ENCODE data around the gene ZNF174. TPM values are rescaled to one million over a fixed set of nuclear protein-coding genes. Genes with fewer than 3 reads are reported as not detected.

Gene ZNF174
- 1 to 10 TPM; 3.4 to 5.3 (median 4.1) TPM for total RNA-seq
- long read RNA-seq, partial matches to known transcripts, result 0 of 2 reads
- long read RNA-seq, other reads (novel, unspliced or antisense), result 0 of 2 reads

DNA sequence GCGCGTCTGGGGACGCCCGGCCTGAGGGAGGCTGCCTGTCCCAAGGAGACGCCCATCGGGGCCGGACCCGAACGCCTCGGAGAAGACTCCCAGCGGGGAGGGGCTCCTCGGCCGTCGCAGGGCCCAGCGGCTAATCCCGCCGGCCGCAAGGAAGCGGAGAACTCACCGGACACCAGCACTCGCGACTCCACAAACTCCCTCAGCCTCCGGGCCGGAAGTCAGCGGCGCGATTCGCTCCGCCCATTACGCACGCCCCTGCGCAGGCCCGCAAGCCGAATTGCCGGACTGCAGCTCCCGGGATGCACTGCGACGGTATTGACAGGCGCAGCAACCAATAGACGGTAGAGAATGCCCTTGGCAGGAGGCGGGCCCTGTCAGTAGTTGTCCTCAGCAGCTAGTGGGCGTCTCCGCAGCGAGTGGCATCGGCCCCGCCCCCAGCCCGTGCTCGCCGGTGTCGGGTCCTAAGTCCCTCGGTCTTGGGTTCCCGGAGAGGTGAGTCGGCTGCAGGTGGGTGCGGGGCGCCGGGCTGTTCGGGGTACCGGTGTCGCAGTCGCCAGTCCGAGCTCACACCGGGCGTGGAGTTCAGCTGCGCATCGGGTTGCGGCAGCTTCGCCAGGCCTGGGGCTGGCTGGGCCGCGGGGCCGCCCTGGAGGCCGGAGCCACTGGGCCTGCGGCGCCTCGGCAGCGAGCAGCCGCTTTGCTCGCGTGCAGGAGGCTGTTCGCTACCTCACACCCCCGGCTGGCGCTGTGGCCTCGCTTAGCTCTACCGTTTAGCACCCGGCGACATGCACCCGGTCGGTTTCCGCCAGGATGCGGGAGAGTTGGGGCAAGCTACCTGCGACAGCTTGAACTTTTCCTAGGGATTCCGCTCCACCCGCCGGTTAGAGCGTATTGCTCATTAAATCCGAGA, at the start of gene ZNF174, which contains the start of gene ZSCAN32:
ZNF174 (plus strand) TSS at position 437 of the 910 bp plus-strand sequence. CDS start 790 bp downstream, outside the sequence.
ZSCAN32 (minus strand) TSS at position 226 of the 910 bp plus-strand sequence. CDS start 3,447 bp downstream, outside the sequence.
- TF ChIP-seq CTCF (IDR thresholded peaks at IDR 0.05) (peak in 2 of 4 donors; percentile 14 to 21), POLR2A (IDR thresholded peaks at IDR 0.05) (peak; percentile 83)
- Histone ChIP-seq H3K4me3 (peak within 1 kb of the TSS; percentile 91 to 97 (median 93)), H3K9me3 (peaks cover 0 to 8% (median 2%) of the 10 kb centered on the region in 4 donors), H3K36me3 (peaks cover 0 to 22% (median 11%) of the 10 kb centered on the region in 4 donors), H3K27me3 (no peaks in the 10 kb centered on the region), H3K27ac (peak within 1 kb of the TSS; percentile 48 to 88 (median 69)), H3K4me1 (peaks cover 0 to 13% (median 4%) of the 10 kb centered on the region in 4 donors)
- ATAC-seq (peak; percentile 99 to 100 (median 100)), DNase-seq (peak; percentile 98 to 100 (median 99))
- intact Hi-C loops (cut with DNase I), result no loop called here
- 0% methylated on average over 21 of the region's 95 CpGs for WGBS (ENCODE audit: insufficient coverage, low coverage, low lambda C conversion rate, missing lambda C conversion rate)

GRCh38 chr16:3355589-3355988, 45.4 kb upstream of the ZNF174 start, which contains the start of gene OR2C1:
Gene OR2C1 (plus strand): TSS chr16:3355889. CDS start chr16:3355941, 52 bp downstream.
- Histone ChIP-seq H3K27me3 (no peaks in the 10 kb centered on the region), H3K9me3 (no peaks in the 10 kb centered on the region), H3K4me1 (no peaks in the 10 kb centered on the region), H3K4me3 (no peak within 1 kb of the TSS), H3K27ac (no peak within 1 kb of the TSS), H3K36me3 (no peaks in the 10 kb centered on the region)
- ATAC-seq (no peak), DNase-seq (no peak)
- TF ChIP-seq POLR2A (IDR thresholded peaks at IDR 0.05) (no peak), CTCF (IDR thresholded peaks at IDR 0.05) (no peak)
- WGBS (ENCODE audit: insufficient coverage, low coverage, low lambda C conversion rate, missing lambda C conversion rate), result 79% methylated on average over 2 of the region's 3 CpGs
- intact Hi-C loops (cut with DNase I), result no loop called here

- no peaks in the 10 kb centered on the region for H3K4me1 ChIP-seq
- no peaks in the 10 kb centered on the region for H3K27me3 ChIP-seq
- TF ChIP-seq CTCF (IDR thresholded peaks at IDR 0.05) (no peak), POLR2A (IDR thresholded peaks at IDR 0.05) (no peak)
- H3K27ac ChIP-seq, result no peak overlapping the region
- no peak overlapping the region for H3K4me3 ChIP-seq
- no peaks in the 10 kb centered on the region for H3K36me3 ChIP-seq
- intact Hi-C loops (cut with DNase I), result no loop called here
- H3K9me3 ChIP-seq, result no peaks in the 10 kb centered on the region
- 89% methylated on average over 1 of the region's 10 CpGs for WGBS (ENCODE audit: insufficient coverage, low coverage, low lambda C conversion rate, missing lambda C conversion rate)
- no peak for DNase-seq
- no peak for ATAC-seq
Observed at GRCh38 chr16:3356118-3356517, 44.9 kb upstream of the ZNF174 start.

DNA sequence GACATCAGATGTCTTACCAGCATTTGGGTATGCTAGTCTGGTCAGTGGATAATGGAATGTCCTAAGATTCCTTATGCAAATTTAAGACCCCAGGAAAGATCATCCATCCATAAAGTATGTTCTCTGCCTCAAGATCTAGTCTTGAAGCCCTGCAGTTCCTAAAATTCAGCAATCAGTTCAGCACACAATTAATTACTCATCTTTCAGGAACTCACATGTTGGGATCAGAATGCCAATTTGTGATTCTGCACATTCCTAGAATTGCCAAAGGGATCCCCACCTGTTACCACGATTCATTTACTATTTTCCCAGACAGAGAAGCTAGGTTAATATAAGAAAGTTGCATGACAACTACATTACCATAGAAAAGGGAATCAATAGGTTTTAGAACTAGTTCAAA, 42.1 kb upstream of the ZNF174 start:
- 0% methylated on average over 1 of the region's 1 CpG for WGBS (ENCODE audit: insufficient coverage, low coverage, low lambda C conversion rate, missing lambda C conversion rate)
- TF ChIP-seq POLR2A (IDR thresholded peaks at IDR 0.05) (no peak), CTCF (IDR thresholded peaks at IDR 0.05) (no peak)
- Histone ChIP-seq H3K27me3 (no peaks in the 10 kb centered on the region), H3K27ac (no peak overlapping the region), H3K4me3 (no peak overlapping the region), H3K36me3 (no peaks in the 10 kb centered on the region), H3K9me3 (no peaks in the 10 kb centered on the region), H3K4me1 (no peaks in the 10 kb centered on the region)
- DNase-seq (no peak), ATAC-seq (no peak)
- intact Hi-C loops (cut with DNase I), result no loop called here
